H1 (cell line): Measurements from ENCODE around the gene KCTD16. TPM values are rescaled to one million over a fixed set of nuclear protein-coding genes. Genes with fewer than 3 reads are reported as not detected.

Experiments
- CTCF ChIA-PET: fragments of 300-600 bp; sonication (Branson Sonifier 250); formaldehyde crosslinking; loops from one replicate; lab custom pipeline; 2021; ENCODE audit not compliant: partially characterized antibody; lab: Charles Lee
- POLR2A ChIA-PET: fragments of 300-600 bp; sonication (Branson Sonifier 250); formaldehyde crosslinking; loops from one replicate; lab custom pipeline; 2021; ENCODE audit warnings: inconsistent platforms; ENCODE audit not compliant: partially characterized antibody; lab: Charles Lee
- DNase-seq, 2 experiments: peaks; one replicate each; pipeline versions ENCODE4 v3.0.0 to v3.0.0-alpha.2; 2010 to 2022; ENCODE audit warnings: low spot score in 2 of 2, low read depth in 1 of 2, mixed read lengths in 1 of 2
- FAIRE-seq: peaks from 2 replicates; lab custom pipeline; 2011; peaks lifted over from hg19 to GRCh38; lab: Jason Lieb, UNC
- H2AFZ ChIP-seq: 2 replicates; pipeline ENCODE4 v1.8.1; 2012; ENCODE audit warnings: low read length, inconsistent platforms
- H2AK5ac ChIP-seq: 2 replicates; pipeline ENCODE4 v1.6.1; 2013; ENCODE audit warnings: low read depth, low read length
- H2BK120ac ChIP-seq: replicated peaks from 2 replicates; pipeline ENCODE3; 2013; ENCODE audit warnings: low read depth, low read length, inconsistent platforms
- H2BK12ac ChIP-seq: 2 replicates; pipeline ENCODE4 v1.6.1; 2013; ENCODE audit warnings: low read depth, low read length
- H2BK15ac ChIP-seq: 2 replicates; pipeline ENCODE4 v1.6.1; 2013; ENCODE audit warnings: low read length
- H2BK20ac ChIP-seq: 2 replicates; pipeline ENCODE4 v1.6.1; 2013; ENCODE audit warnings: low read length
- H2BK5ac ChIP-seq: 2 replicates; pipeline ENCODE4 v1.6.1; 2013; ENCODE audit warnings: low read depth, low read length
- H3K14ac ChIP-seq: 2 replicates; pipeline ENCODE4 v1.6.1; 2013; ENCODE audit warnings: inconsistent platforms; ENCODE audit not compliant: insufficient read length
- H3K18ac ChIP-seq: 2 replicates; pipeline ENCODE4 v1.6.1; 2013; ENCODE audit warnings: low read length; ENCODE audit errors: extremely low read depth
- H3K23ac ChIP-seq: 2 replicates; pipeline ENCODE4 v1.6.1; 2013; ENCODE audit warnings: inconsistent platforms; ENCODE audit not compliant: insufficient read length
- H3K23me2 ChIP-seq: 2 replicates; pipeline ENCODE4 v1.6.1; 2013; ENCODE audit warnings: low read depth, low read length
- H3K27ac ChIP-seq: 2 replicates; pipeline ENCODE4 v1.6.1; 2011; ENCODE audit warnings: low read depth, low read length, inconsistent platforms
- H3K27me3 ChIP-seq, 4 experiments: replicated peaks in 1 of 4; 1 replicate in 1 of 4; 2 replicates in 3 of 4; pipeline versions ENCODE4 v1.6.1 to v1.8.1; 2011 to 2013; ENCODE audit warnings: low read length in 3 of 4, mild to moderate bottlenecking in 3 of 4, inconsistent platforms in 2 of 4, mixed read lengths in 2 of 4, moderate library complexity in 1 of 4; ENCODE audit not compliant: control insufficient read depth in 3 of 4, insufficient read depth in 3 of 4; ENCODE audit errors: extremely low read depth in 1 of 4
- H3K36me3 ChIP-seq, 4 experiments: 2 replicates each; pipeline versions ENCODE4 v1.6.1 to v1.8.1; 2011 to 2013; ENCODE audit warnings: mild to moderate bottlenecking in 4 of 4, low read length in 3 of 4, moderate library complexity in 2 of 4, control low read depth in 1 of 4, inconsistent platforms in 1 of 4; ENCODE audit not compliant: insufficient read depth in 4 of 4, control insufficient read depth in 2 of 4
- H3K4ac ChIP-seq: replicated peaks from 2 replicates; pipeline ENCODE3; 2013; ENCODE audit warnings: low read length, low read depth, mixed read lengths, inconsistent platforms; ENCODE audit not compliant: insufficient read length
- H3K4me1 ChIP-seq, 4 experiments: replicated peaks in 1 of 4; 1 replicate in 1 of 4; 2 replicates in 3 of 4; pipeline versions ENCODE4 v1.6.1 to v1.8.1; 2011 to 2013; ENCODE audit warnings: low read length in 3 of 4, inconsistent platforms in 2 of 4, mixed read lengths in 1 of 4; ENCODE audit not compliant: insufficient read depth in 4 of 4, control insufficient read depth in 3 of 4
- H3K4me2 ChIP-seq, 2 experiments: 2 replicates each; pipeline versions ENCODE4 v1.6.1 to v1.8.1; 2011 to 2013; ENCODE audit warnings: low read depth in 2 of 2, low read length in 2 of 2, control low read depth in 1 of 2, inconsistent platforms in 1 of 2, mild to moderate bottlenecking in 1 of 2; ENCODE audit not compliant: insufficient read depth in 1 of 2
- H3K4me3 ChIP-seq, 4 experiments: fragments of 200-600, 300-600 bp in 1 of 4; sonication (generic), shearing (Covaris generic), sonication (Bioruptor Twin) in 1 of 4; 2 replicates each; pipeline versions ENCODE4 v1.5.1 to v1.8.1; 2011 to 2016; ENCODE audit warnings: low read length in 4 of 4, low read depth in 3 of 4, control low read depth in 2 of 4, inconsistent platforms in 2 of 4, mild to moderate bottlenecking in 2 of 4, mixed read lengths in 1 of 4, moderate library complexity in 1 of 4; ENCODE audit not compliant: insufficient read depth in 2 of 4; ENCODE audit errors: extremely low read depth in 1 of 4
- H3K56ac ChIP-seq: replicated peaks from 2 replicates; pipeline ENCODE3; 2013; ENCODE audit warnings: low read depth, mild to moderate bottlenecking, mixed read lengths, low read length, inconsistent platforms; ENCODE audit not compliant: insufficient read length
- H3K79me1 ChIP-seq: 2 replicates; pipeline ENCODE4 v1.6.1; 2013; ENCODE audit warnings: low read depth, low read length, control low read depth
- H3K79me2 ChIP-seq, 2 experiments: 2 replicates each; pipeline versions ENCODE4 v1.6.1 to v1.8.1; 2012 to 2013; ENCODE audit warnings: low read length in 2 of 2, mild to moderate bottlenecking in 2 of 2, inconsistent platforms in 1 of 2; ENCODE audit not compliant: insufficient read depth in 2 of 2, control insufficient read depth in 1 of 2
- H3K9ac ChIP-seq, 4 experiments: replicated peaks in 1 of 4; 1 replicate in 1 of 4; 2 replicates in 3 of 4; pipeline versions ENCODE4 v1.6.1 to v1.8.1; 2011 to 2013; ENCODE audit warnings: low read depth in 3 of 4, low read length in 3 of 4, control low read depth in 2 of 4, mild to moderate bottlenecking in 2 of 4, moderate library complexity in 2 of 4, inconsistent platforms in 1 of 4; ENCODE audit errors: extremely low read depth in 1 of 4
- H3K9me3 ChIP-seq, 2 experiments: 2 replicates each; pipeline versions ENCODE4 v1.6.1 to v1.8.1; 2012 to 2013; ENCODE audit warnings: mild to moderate bottlenecking in 2 of 2, moderate library complexity in 2 of 2, control low read depth in 1 of 2, inconsistent platforms in 1 of 2, low read depth in 1 of 2, low read length in 1 of 2, mixed read lengths in 1 of 2; ENCODE audit not compliant: insufficient read depth in 2 of 2
- H4K20me1 ChIP-seq, 2 experiments: replicated peaks in 1 of 2; 2 replicates each; pipeline versions ENCODE3 to v1.8.1; 2011 to 2013; ENCODE audit warnings: inconsistent platforms in 2 of 2, low read length in 2 of 2, mild to moderate bottlenecking in 1 of 2; ENCODE audit not compliant: insufficient read depth in 2 of 2, control insufficient read depth in 1 of 2
- H4K5ac ChIP-seq: 2 replicates; pipeline ENCODE4 v1.6.1; 2013; ENCODE audit warnings: low read length, low read depth, mixed read lengths, inconsistent platforms; ENCODE audit not compliant: insufficient read length
- H4K8ac ChIP-seq: 2 replicates; pipeline ENCODE4 v1.8.0; 2013; ENCODE audit warnings: mild to moderate bottlenecking, moderate library complexity, low read length, inconsistent platforms; ENCODE audit not compliant: insufficient read depth; ENCODE audit errors: extremely low read depth
- H4K91ac ChIP-seq: replicated peaks from 2 replicates; pipeline ENCODE3; 2013; ENCODE audit warnings: low read length, mixed read lengths, inconsistent platforms; ENCODE audit not compliant: insufficient read length
- CHD2 ChIP-seq: IDR thresholded peaks from 2 replicates; pipeline ENCODE4 v1.6.1; 2012; ENCODE audit warnings: low read length, improper control_type of control experiment
- CTCF ChIP-seq, 3 experiments: IDR thresholded peaks; 1 replicate in 2 of 3; 2 replicates in 1 of 3; pipeline versions ENCODE4 v1.5.1 to v1.6.1; 2011; ENCODE audit warnings: low read length in 3 of 3, mild to moderate bottlenecking in 3 of 3, inconsistent platforms in 2 of 3, low read depth in 1 of 3, moderate library complexity in 1 of 3; ENCODE audit not compliant: insufficient read depth in 1 of 3; ENCODE audit errors: control extremely low read depth in 1 of 3
- WGBS, 2 experiments: shearing (Covaris generic) in 1 of 2; methylation state at CpG; one replicate each; pipeline versions ENCODE4 v1.1.6 to v1.1.7; 2013 to 2015; ENCODE audit warnings: low lambda C conversion rate in 2 of 2, mixed read lengths in 2 of 2, inconsistent platforms in 1 of 2, low coverage in 1 of 2, missing lambda C conversion rate in 1 of 2; ENCODE audit not compliant: insufficient replicate concordance in 2 of 2, insufficient coverage in 1 of 2, insufficient read length in 1 of 2; ENCODE audit errors: extremely low coverage in 1 of 2, missing lambda C conversion rate in 1 of 2; 5-methylcytosine and 5-hydroxymethylcytosine counted together
- polyA plus RNA-seq, 7 experiments: library from polyadenylated mRNA; depleted of rRNA in 3 of 7; stranded (reverse) in 5 of 7; unstranded in 2 of 7; fragments of >200 nt in 5 of 7; fragments of 200-250 nt in 2 of 7; gene quantifications; 1 replicate in 5 of 7; 2 replicates in 1 of 7; 4 replicates in 1 of 7; pipeline versions ENCODE4 v1.2.1 to v1.2.3, GENCODE V29; 2011 to 2013; ENCODE audit warnings: missing spikeins in 2 of 7, mixed read lengths in 2 of 7
- total RNA-seq: library from RNA; stranded (reverse); fragmentation: NEBNext Ultra II Directional; extraction: Animal tissue kit (Norgen Biotek cat#: 25700); gene quantifications from 2 replicates; pipeline ENCODE4 v1.2.1, GENCODE V29; 2021

Gene KCTD16
- total and polyA plus RNA-seq, 2 of the 8 experiments (the other 6 are each of a cell fraction or from before 2014, with no cell fraction given) = 0.03 to 0.24 TPM

DNA sequence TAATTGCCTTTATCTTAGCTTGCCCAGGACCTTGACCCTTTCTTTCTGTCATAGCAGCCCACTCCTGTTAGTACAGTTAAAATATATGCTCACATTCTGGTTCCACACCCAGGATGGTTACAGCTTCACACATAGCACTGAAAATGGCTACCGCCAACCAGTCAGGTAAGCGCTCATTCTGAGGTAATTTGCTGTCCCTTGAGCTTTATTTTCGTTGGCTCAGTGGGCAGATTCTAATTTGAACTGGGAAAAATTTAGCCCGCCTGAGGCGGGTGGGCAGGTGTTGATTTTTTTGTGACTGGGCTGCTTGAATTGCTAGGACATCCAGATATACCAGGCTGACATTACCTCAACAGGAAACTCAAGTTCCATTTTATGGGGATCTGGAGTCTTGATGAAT lies 137.5 kb downstream of the KCTD16 start:
- Histone ChIP-seq H2AK5ac (no peak overlapping the region), H2BK15ac (no peak overlapping the region), H2BK12ac (no peak overlapping the region), H3K4me1 (no peaks in the 10 kb centered on the region), H3K18ac (no peak overlapping the region), H3K79me1 (no peaks in the 10 kb centered on the region), H2BK20ac (no peak overlapping the region), H3K4me3 (no peak overlapping the region), H3K4me2 (no peak overlapping the region), H3K27me3 (no peaks in the 10 kb centered on the region), H2BK5ac (no peak overlapping the region), H2AFZ (no peak overlapping the region), H3K14ac (no peak overlapping the region), H3K36me3 (no peaks in the 10 kb centered on the region), H3K9ac (no peak overlapping the region), H4K20me1 (no peaks in the 10 kb centered on the region), H3K23me2 (no peaks in the 10 kb centered on the region), H3K23ac (no peak overlapping the region), H4K91ac (no peak overlapping the region), H3K56ac (no peak overlapping the region), H3K9me3 (no peaks in the 10 kb centered on the region), H2BK120ac (no peak overlapping the region), H4K8ac (no peak overlapping the region), H4K5ac (no peak overlapping the region), H3K4ac (no peak overlapping the region), H3K27ac (no peak overlapping the region), H3K79me2 (no peaks in the 10 kb centered on the region)
- DNase-seq = no peak
- POLR2A ChIA-PET = interaction anchor here (1.5 kb wide), 1 partner anchor 12 kb away, joined by 3 read pairs; no protein-coding TSS in a partner anchor
- 93% methylated on average over 5 of the region's 5 CpGs; no CpG with 5 or more reads in 1 of the 2 experiments for WGBS, 2 experiments
- FAIRE-seq = no peak
- CTCF ChIA-PET = interaction anchor here (0.6 to 1.6 kb wide), 5 partner anchors 10 to 1517 kb away, joined by 3 to 6 read pairs (median 4); no protein-coding TSS in a partner anchor
- TF ChIP-seq CTCF (IDR thresholded peaks at IDR 0.05; ENCODE audit: control extremely low read depth in 1 of 3, insufficient read depth in 1 of 3, low read depth in 1 of 3, low read length in 3 of 3) (no peak), CHD2 (no peak)
